ENCODE results near the gene LDB3.

- no peak for TF ChIP-seq EZH2 (IDR thresholded peaks at IDR 0.05; ENCODE audit: borderline replicate concordance, low read depth, low read length, severe bottlenecking)
- TF ChIP-seq CTCF (IDR thresholded peaks at IDR 0.05; ENCODE audit: borderline replicate concordance, extremely low read depth, low read length, poor library complexity, severe bottlenecking): no peak
Observed at GRCh38 chr10:86646532-86646931, 21.8 kb upstream of the LDB3 start.
